ENCODE data around the gene IRGQ.

DNA sequence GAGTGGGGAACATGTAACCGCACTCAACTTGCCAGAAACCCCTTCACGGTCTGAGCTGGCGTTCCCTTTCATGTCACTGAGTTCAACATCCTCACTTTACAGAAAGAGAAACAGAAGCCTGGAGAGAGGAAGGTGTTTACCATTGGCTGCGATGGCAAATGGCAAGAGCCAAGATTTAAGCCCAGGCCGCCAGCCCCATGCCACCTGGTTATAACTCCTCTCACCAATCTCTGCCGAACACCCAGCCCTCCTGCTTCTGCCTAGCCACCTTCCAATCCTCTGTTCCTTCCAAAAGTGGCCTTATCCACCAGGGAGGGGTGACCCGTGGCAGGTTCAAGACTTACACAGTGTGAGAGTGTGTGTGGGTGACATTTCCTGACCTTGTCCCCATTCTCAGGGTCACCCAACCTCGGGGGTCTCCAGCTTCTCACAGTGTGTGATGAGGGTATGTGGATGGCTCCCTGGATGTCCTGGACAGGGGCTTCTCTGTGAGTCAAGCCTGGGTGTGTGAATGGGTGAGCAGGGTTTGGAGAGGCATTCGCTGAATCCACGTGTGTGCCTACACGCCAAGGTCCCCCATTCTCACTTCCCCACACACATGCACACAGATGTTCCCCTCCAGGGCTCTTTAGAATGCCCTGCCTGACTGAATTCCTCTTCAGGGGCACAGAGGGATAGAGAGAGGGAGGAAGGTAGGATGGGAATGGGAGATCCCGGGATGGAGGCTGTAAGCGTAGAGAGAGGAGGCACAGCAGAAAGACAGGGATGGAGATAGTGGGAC lies 42.5 kb upstream of the IRGQ start:
- TF ChIP-seq POLR2A (IDR thresholded peaks at IDR 0.05; ENCODE audit: low read depth, low read length) (no peak), POLR2AphosphoS5 (IDR thresholded peaks at IDR 0.05; ENCODE audit: low read depth, low read length) (no peak), SPI1 (IDR thresholded peaks at IDR 0.05; ENCODE audit: low read depth, low read length) (peak; percentile 64), TAF1 (IDR thresholded peaks at IDR 0.05; ENCODE audit: low read depth, low read length) (no peak), POU2F2 (IDR thresholded peaks at IDR 0.05; ENCODE audit: low read depth, low read length) (no peak)

Measured in GM12891 (cell line).